HL-60 (cell line): ENCODE data around the gene PPIL6.
"Not testable (repeated sequence)": the region's sequence is repeated elsewhere in the genome, so short reads cannot be mapped to it uniquely, and the experiment has no call there.

Experiments used
- DNase-seq, 2 experiments: peaks; one replicate each; pipeline ENCODE4 v3.0.0-alpha.2; 2010 to 2020; ENCODE audit warnings: low read depth in 1 of 2, low spot score in 1 of 2
- H3K27ac ChIP-seq: fragments of 250-450 bp; sonication (Bioruptor Pico); replicated peaks from 2 replicates; pipeline ENCODE4 v1.5.1; 2020; ENCODE audit warnings: mild to moderate bottlenecking, moderate library complexity
- H3K27me3 ChIP-seq: fragments of 250-450 bp; sonication (Bioruptor Pico); 2 replicates; pipeline ENCODE4 v1.5.1; 2021; ENCODE audit warnings: mild to moderate bottlenecking, moderate library complexity; ENCODE audit not compliant: insufficient read depth, poor library complexity, severe bottlenecking
- H3K4me3 ChIP-seq: replicated peaks from 2 replicates; pipeline ENCODE4 v1.5.1; 2011; ENCODE audit warnings: mild to moderate bottlenecking, control low read depth, low read length; ENCODE audit not compliant: insufficient read depth
- GABPA ChIP-seq: IDR thresholded peaks from 2 replicates; pipeline ENCODE4 v1.6.1; 2012; ENCODE audit warnings: low read depth
- POLR2AphosphoS5 ChIP-seq: IDR thresholded peaks from 2 replicates; pipeline ENCODE4 v1.6.1; 2012; ENCODE audit warnings: low read depth
- REST ChIP-seq: IDR thresholded peaks from 2 replicates; pipeline ENCODE4 v1.6.1; 2012; ENCODE audit warnings: low read depth; ENCODE audit not compliant: insufficient replicate concordance
- SPI1 ChIP-seq: IDR thresholded peaks from 2 replicates; pipeline ENCODE4 v1.6.1; 2012; ENCODE audit warnings: low read depth, mild to moderate bottlenecking, borderline replicate concordance
- TF ChIP-seq, protein P1 (sequence below): IDR thresholded peaks from one replicate; pipeline ENCODE4 v1.5.1; 2011; ENCODE audit warnings: low read length, control low read depth, inconsistent platforms; ENCODE audit not compliant: insufficient read depth

The PPIL6 gene

GRCh38 chr6:109372130-109372529 lies 68.3 kb downstream of the PPIL6 start:
- no peak overlapping the region for H3K4me3 ChIP-seq
- H3K27ac ChIP-seq: no peak overlapping the region
- DNase-seq: no peak
- peak; percentile 23; the same call in 1 of the 2 replicates for TF ChIP-seq SPI1
- TF ChIP-seq, protein P1, sequence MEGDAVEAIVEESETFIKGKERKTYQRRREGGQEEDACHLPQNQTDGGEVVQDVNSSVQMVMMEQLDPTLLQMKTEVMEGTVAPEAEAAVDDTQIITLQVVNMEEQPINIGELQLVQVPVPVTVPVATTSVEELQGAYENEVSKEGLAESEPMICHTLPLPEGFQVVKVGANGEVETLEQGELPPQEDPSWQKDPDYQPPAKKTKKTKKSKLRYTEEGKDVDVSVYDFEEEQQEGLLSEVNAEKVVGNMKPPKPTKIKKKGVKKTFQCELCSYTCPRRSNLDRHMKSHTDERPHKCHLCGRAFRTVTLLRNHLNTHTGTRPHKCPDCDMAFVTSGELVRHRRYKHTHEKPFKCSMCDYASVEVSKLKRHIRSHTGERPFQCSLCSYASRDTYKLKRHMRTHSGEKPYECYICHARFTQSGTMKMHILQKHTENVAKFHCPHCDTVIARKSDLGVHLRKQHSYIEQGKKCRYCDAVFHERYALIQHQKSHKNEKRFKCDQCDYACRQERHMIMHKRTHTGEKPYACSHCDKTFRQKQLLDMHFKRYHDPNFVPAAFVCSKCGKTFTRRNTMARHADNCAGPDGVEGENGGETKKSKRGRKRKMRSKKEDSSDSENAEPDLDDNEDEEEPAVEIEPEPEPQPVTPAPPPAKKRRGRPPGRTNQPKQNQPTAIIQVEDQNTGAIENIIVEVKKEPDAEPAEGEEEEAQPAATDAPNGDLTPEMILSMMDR: no peak
- H3K27me3 ChIP-seq: no peaks in the 10 kb centered on the region

- TF ChIP-seq GABPA: no peak
- TF ChIP-seq REST: no peak
- no peak for TF ChIP-seq SPI1
- TF ChIP-seq, protein P1: no peak
- TF ChIP-seq POLR2AphosphoS5: no peak
- Histone ChIP-seq H3K27ac (no peak overlapping the region), H3K4me3 (no peak overlapping the region)
These were observed 69.6 kb downstream of the PPIL6 start for GRCh38 chr6:109370792-109371191.

DNA sequence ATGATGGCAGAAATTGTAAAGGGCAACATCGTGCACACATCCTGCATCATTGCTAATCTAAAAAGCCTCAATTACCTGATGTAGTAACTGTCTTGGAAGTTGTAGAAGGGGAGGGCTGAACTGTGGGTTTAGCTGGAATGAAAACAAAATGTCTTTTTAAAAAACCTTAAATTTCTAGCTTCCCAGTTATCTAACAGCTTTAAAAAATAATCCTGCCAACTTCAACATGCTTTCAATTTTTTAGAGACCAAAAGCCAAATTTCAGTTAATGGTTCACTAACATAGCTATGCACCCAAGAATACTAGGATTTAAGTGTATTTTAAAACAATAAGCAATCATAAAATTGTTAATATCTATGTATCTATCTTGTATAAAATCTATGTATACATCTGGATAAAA lies 70.1 kb downstream of the PPIL6 start:
- no peak overlapping the region for H3K27ac ChIP-seq
- H3K4me3 ChIP-seq: no peak overlapping the region
- no peak for DNase-seq
- no peaks in the 10 kb centered on the region for H3K27me3 ChIP-seq
- TF ChIP-seq SPI1: no peak
- TF ChIP-seq POLR2AphosphoS5: no peak
- TF ChIP-seq REST: no peak
- TF ChIP-seq GABPA: no peak
- TF ChIP-seq, protein P1: no peak

More at GRCh38 chr6:109370792-109371191, 69.6 kb downstream of the PPIL6 start:
- H3K27me3 ChIP-seq: no peaks in the 10 kb centered on the region
- DNase-seq: no peak

DNA sequence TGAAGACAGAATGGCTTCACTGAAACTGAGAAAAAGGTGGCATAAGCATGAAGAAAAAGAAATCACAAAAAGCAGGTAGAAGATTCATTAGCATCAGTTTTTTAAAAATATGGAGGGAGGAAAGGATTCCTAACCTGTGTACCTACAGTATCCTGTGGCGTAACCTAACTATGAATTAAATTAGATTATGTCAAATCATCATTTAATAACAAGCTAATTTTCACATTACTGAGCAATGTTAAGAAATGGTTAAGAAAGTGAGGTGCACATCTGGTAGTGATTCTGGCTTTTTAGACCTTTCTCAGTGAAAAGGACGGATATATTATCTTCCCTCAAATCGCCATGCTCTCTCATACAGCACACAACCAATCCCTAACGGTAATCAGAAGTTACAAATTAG lies 70.7 kb downstream of the PPIL6 start:
- DNase-seq: no peak
- H3K27ac ChIP-seq: no peak overlapping the region
- TF ChIP-seq, protein P1: no peak
- TF ChIP-seq REST (no peak), SPI1 (no peak), GABPA (no peak), POLR2AphosphoS5 (no peak)
- no peaks in the 10 kb centered on the region for H3K27me3 ChIP-seq
- no peak overlapping the region for H3K4me3 ChIP-seq

DNA sequence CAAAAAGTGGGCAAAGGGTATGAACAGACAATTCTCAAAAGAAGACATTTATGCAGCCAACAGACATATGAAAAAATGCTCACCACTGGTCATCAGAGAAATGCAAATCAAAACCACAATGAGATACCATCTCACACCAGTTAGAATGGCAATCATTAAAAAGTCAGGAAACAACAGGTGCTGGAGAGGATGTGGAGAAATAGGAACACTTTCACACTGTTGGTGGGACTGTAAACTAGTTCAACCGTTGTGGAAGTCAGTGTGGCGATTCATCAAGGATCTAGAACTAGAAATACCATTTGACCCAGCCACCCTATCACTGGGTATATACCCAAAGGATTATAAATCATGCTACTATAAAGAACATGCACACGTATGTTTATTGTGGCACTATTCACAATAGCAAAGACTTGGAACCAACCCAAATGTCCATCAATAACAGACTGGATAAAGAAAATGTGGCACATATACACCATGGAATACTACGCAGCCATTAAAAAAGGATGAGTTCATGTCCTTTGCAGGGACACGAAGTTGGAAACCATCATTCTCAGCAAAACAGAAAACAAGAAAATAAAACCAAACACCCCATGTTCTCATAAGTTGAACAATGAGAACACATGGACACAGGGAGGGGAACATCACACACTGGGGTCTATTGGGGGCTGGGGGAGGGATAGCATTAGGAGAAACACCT lies 75.9 kb downstream of the PPIL6 start:
- not testable (repeated sequence) for DNase-seq, H3K4me3 ChIP-seq, H3K27me3 ChIP-seq, H3K27ac ChIP-seq
